ENCODE results near the gene TMEM164. TPM values are rescaled to one million over a fixed set of nuclear protein-coding genes. Genes with fewer than 3 reads are reported as not detected.

Gene TMEM164
- total RNA-seq, 1 donor from 2014 or later, result 25.5 TPM

GRCh38 chrX:110167952-110168451, 165.1 kb downstream of the TMEM164 start:
- DNase-seq (ENCODE audit: low spot score), result no peak

- DNase-seq (ENCODE audit: low spot score), result no peak
These were observed 165.7 kb downstream of the TMEM164 start for GRCh38 chrX:110168585-110168984.

- DNase-seq (ENCODE audit: low spot score), result no peak
These were observed 167.1 kb downstream of the TMEM164 start for GRCh38 chrX:110170029-110170428.

DNA sequence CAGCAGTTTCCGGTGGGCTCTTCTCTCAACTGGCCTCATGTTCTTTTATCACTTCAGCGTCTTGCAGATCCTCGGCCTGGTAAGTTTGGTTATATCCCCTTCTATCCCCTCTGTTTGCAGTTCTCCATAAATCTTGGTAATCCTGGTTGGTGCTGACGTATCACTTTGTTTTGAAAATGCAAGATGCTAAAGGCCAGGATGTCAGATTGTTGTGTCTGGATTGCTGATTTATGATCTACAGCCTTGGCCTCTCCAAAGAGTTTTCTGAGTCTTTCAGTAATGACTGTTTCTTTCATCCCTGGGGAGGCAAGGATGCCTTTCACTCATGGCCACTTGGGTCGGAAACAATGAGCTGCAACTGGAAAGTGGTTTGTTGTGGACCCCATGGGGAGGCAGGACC, 168.5 kb downstream of the TMEM164 start:
- DNase-seq (ENCODE audit: low spot score), result no peak

DNA sequence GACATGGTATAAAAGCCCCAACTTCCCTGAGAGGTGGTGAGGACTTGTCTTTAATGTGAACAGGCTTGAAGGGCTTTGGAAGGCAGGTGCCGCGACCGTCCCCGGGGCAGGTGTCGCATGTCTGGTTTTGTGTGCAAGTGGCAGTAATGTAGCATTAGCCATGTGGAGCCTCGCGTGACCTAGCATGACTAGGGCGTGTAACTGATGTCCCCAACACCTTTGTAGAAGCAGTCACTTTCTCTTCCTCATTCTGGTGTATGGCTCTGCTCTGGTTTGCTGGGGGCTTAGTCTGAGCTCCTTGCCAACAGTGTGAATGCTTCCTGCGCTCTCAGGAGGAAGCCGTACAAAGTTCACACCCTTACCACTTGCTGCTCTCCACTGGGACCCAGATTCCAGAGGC, 169.3 kb downstream of the TMEM164 start:
- no peak for DNase-seq (ENCODE audit: low spot score)

GRCh38 chrX:110173192-110174175, 170.6 kb downstream of the TMEM164 start:
- DNase-seq (ENCODE audit: low spot score), result no peak

DNA sequence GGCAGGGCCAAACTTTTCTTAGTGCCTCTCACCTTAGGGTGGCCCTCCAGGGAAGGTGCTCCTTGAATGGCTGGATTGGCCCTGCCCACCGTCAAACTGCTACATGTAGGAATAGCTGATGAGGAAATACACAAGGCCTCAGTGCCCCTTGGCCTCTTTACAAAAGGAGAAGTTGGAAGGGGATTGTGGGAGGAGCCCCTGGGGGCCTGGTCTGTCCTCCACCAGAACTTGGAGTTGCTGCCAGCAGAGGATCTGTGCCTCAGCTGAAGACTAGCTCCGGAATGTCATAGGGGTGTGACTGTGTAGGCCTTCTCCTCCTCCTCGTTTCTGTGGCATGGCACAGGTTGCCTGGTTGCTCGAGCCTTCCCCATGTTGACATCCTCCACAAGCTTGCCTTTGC, 172.2 kb downstream of the TMEM164 start:
- no peak for DNase-seq (ENCODE audit: low spot score)

- DNase-seq (ENCODE audit: low spot score), result no peak
These were observed 172.8 kb downstream of the TMEM164 start for GRCh38 chrX:110175696-110176095.

GRCh38 chrX:110178179-110178865, 175.4 kb downstream of the TMEM164 start:
- no peak for DNase-seq (ENCODE audit: low spot score)

DNA sequence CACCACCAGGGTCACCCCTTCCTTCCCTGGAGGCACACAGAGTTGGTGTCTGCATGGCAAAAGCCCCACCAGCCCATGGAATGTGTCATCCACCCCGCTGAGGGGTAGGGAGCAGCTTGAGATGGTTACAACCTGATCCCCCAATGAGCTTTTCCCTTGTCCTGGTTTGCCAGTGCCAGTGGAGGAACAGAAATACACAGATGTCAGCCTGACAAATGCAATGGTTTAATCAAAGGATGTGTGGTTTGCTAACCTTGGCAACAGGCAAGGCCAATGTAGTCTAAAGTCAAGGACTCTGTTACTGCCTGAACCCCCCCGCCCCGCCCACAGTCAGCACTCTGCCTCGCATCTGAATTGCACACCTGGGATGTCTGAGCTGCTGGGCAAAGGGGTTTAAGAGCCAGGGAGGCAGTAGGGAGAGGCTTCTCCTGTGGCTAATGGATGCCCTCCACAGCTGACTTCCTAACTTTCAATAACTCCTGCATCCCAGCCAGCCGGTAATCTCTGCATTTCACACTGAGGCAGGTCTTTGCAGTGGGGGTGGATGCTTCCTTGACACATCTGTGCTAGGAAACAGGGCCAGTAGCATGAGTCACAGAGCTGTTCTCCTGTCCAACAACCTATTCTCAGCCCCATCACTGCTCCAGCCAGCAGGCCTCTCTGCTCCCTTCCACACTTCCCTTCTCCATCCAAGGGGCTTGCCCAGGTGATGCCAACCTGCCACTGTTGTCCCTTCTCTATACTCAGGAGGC, 177.4 kb downstream of the TMEM164 start:
- no peak for DNase-seq (ENCODE audit: low spot score)

- no peak for DNase-seq (ENCODE audit: low spot score)
These were observed 178.0 kb downstream of the TMEM164 start for GRCh38 chrX:110180928-110181310.

- no peak for DNase-seq (ENCODE audit: low spot score)
These were observed 178.7 kb downstream of the TMEM164 start for GRCh38 chrX:110181459-110182137.

- no peak for DNase-seq (ENCODE audit: low spot score)
These were observed 179.4 kb downstream of the TMEM164 start for GRCh38 chrX:110182362-110182761.

- no peak for DNase-seq (ENCODE audit: low spot score)
These were observed 180.0 kb downstream of the TMEM164 start for GRCh38 chrX:110182865-110183264.

GRCh38 chrX:110183314-110183713, 180.4 kb downstream of the TMEM164 start:
- DNase-seq (ENCODE audit: low spot score), result no peak

DNA sequence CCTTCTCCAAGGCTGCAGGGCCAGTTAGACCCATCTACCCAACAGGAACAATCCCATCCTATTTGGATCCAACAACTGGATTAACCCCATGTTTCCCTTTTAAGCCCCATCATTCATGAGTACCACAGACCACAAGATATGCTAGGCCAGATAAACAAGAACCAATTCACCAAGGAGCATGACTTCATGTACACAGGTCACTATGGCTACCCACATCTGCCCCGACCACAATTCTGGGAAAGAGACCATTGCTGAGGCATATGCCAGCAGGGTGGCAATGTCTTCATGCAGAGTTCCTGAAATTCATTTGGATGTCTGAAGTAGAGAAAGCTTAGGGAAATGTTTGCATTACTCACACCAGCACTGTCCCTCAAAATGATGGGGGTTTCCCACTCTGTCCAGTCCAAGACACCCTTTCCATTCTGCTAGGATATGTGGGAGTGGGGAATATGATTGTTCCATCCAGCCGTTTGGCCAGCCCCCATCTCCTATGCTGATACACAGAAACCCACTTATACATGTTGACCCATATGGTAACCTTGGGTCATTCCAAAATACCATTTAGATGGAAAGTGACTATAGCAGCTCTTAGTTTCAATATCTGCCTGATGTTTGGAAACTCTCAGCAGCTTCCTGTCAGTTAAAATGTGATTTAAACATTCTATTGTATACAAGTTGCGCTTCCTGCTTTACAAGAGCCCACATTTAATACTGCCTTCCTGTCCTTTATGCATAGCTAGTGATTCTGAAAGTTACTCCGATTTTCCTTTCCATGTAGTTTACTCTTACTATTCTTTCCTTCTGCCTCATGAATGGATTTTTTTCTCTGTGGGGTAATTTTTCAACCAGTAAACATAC, 186.0 kb downstream of the TMEM164 start:
- no peak for DNase-seq (ENCODE audit: low spot score)

DNA sequence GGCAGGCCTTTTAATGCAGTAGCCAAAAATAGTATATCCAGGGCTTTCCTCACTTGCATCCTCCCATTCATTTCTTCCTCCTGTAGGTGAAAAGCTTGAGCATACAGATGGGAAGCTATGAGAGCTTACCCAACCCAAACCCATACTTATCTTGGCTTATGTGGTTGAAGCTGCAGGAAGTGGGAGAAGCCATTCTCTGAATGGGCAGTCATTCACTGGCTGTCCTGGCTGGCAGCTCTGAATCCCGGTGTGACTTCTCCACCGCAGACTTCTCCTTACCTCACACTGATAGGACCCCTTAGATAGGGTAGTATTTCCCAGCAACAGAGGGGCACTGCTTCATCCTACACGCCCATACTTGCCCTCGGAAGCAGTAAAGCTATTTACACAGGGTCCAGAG, 189.6 kb downstream of the TMEM164 start:
- DNase-seq (ENCODE audit: low spot score), result no peak

- no peak for DNase-seq (ENCODE audit: low spot score)
These were observed 192.1 kb downstream of the TMEM164 start for GRCh38 chrX:110194977-110195376.

- DNase-seq (ENCODE audit: low spot score), result no peak
These were observed 198.9 kb downstream of the TMEM164 start for GRCh38 chrX:110201799-110202198.

DNA sequence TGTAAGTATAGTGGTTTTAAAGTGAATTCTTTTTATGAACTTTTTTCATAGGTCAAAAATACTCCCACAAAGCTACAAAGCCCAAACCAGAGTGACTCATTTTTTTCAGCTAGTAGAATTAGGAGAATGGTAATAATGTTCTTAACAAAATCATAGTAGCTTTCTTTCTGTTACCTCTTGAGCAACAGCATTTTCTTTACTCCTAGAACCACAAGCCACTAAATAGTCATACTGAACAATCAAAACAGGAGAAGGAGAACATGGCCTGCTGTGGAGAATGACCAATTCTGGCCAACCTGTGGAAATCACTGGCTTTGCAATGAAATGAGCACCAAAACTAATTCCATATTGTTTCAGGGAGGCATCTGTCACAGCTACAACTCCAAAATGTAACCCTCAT, 202.1 kb downstream of the TMEM164 start:
- DNase-seq (ENCODE audit: low spot score), result no peak
